ENCODE results near the gene CTSD.

The CTSD gene

DNA sequence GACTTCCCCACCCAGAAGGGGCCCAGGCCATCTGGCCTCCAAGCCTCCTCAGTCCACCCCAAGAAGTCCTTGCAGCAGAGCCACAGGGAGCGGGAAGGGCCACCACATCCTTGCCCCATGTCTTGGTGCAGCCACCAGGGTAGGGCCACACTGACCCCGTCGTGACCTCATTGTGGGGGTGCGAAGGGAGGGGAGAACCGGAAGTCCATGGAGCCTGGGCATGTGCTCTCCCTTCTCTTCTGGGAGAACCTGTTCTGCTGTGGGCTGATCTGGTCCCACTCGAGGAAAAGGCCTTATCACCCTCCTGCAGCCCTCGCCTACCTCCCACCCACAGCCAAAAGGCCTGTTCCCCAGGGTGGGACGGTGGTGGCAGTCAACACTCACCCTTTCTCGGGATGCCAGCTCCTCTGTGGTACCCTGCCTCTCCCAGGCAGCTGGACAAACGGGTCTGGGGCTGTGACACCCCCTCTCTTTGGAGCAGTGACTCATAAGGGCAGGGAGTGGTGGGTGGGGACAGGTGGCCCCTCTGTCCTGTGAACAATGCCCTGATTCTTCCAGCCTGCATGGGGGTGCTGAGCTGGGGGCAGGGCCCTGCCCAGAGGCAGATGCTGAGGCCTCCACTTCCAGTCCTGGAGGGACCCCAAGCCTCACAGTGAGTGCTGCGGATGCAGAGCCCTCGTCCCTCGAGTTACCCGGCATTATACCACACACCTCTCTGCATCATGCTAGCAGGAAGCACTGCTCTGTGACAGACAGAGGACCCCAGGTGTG lies 14.6 kb upstream of the CTSD start:
- DNase-seq, result no peak
- H3K9me3 Mint-ChIP-seq, result no peaks in the 10 kb centered on the region
- H3K4me1 Mint-ChIP-seq, result peaks cover 3% of the 10 kb centered on the region
- CTCF ChIA-PET, result interaction anchor here (1.0 kb wide), 1 partner anchor 87 kb away, joined by 4 read pairs; no protein-coding TSS in a partner anchor
- H3K27ac Mint-ChIP-seq, result no peak overlapping the region
- no peaks in the 10 kb centered on the region for H3K36me3 Mint-ChIP-seq
- H3K27me3 Mint-ChIP-seq, result peaks cover 65% of the 10 kb centered on the region
- no peak overlapping the region for H3K4me3 Mint-ChIP-seq

DNA sequence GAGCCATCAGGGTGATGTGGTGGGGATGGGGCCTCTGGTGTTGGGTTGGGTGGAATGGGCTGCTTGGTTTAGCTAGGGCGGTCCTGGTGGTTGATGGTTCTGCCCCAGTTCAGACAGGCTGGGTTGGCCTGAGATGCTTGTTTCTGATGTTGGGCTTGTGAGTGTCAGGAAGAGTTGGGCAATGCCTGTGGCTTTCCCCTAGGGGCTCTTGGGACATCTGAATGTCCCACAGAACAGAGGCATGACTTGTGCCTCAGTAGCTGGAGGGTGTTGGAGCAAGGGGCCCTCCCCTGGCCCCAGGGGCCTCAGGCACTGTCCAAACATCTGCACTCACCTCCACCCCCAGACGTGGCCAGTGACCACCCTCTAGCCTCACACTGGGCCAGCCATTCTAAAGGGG lies 14.0 kb upstream of the CTSD start:
- CTCF ChIA-PET, result interaction anchor here (0.6 to 1.0 kb wide), 3 partner anchors 17 to 86 kb away, joined by 3 to 4 read pairs (median 3); no protein-coding TSS in a partner anchor
- Mint-ChIP-seq H3K9me3 (no peaks in the 10 kb centered on the region), H3K27me3 (peaks cover 59% of the 10 kb centered on the region), H3K27ac (no peak overlapping the region), H3K4me1 (peaks cover 5% of the 10 kb centered on the region), H3K4me3 (no peak overlapping the region), H3K36me3 (no peaks in the 10 kb centered on the region)
- no peak for DNase-seq

DNA sequence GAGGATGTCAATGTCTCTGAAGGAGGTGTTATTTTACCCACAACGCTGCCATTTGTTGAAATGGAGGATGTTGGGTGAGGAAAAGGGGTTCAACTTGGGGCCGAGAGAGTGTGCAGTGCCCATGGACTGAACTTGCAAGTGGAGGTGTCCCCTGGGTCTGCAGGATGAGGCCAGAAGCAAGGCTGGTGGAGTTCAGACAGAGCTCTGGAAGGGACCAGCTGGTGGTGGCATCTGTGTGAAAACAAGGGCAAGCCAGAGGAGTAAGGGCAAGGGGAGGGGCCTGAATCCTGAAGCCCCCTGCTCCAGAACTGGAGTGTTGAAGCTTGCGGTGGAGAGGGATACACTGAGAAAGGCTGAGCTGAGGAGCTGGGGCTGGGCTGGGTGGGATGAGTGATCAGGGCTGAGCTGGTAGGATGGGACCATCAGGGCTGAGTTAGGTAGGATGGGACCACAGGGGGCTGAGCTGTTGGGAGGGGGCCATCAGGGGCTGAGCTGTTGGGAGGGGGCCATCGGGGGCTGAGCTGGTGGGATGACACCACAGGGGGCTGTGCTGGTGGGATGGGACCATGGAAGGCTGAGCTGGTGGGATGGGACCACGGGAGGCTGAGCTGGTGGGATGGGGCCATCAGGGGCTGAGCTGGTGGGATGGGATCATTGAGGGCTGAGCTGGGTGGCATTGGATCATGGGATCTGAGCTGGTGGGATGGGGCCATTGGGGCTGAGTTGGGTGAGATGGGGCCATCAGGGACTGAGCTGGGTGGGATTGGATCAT lies 13.4 kb upstream of the CTSD start:
- no peaks in the 10 kb centered on the region for H3K36me3 Mint-ChIP-seq
- H3K4me3 Mint-ChIP-seq, result no peak overlapping the region
- H3K9me3 Mint-ChIP-seq, result no peaks in the 10 kb centered on the region
- CTCF ChIA-PET, result interaction anchor here (0.6 to 1.0 kb wide), 3 partner anchors 18 to 85 kb away, joined by 3 to 4 read pairs (median 3); no protein-coding TSS in a partner anchor
- H3K27ac Mint-ChIP-seq, result no peak overlapping the region
- DNase-seq, result no peak
- peaks cover 57% of the 10 kb centered on the region for H3K27me3 Mint-ChIP-seq
- H3K4me1 Mint-ChIP-seq, result peaks cover 11% of the 10 kb centered on the region

DNA sequence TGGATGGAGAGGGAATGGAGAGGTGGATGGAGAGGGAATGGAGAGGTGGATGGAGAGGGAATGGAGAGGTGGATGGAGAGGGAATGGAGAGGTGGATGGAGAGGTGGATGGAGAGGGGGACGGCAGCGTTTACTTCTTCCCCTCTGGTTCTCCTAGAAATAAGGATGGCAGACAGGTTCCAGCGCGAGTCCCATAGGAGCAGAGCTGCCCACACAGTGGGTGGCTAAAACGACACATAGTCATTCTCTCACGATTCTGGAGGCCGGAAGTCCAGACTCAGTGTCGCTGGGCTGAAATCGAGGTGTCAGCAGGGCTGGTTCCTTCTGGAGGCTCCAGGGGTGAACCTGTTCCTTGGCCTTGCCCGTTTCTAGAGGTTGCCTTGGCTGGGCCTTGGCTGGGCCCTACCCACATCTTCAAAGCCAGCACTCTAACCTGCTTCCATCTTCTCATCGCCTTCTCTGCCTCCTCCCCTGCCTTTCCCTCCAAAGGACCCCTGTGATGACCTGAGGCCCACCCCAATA lies 12.7 kb upstream of the CTSD start:
- CTCF ChIA-PET, result no interaction called here
- DNase-seq, result no peak
- Mint-ChIP-seq H3K9me3 (no peaks in the 10 kb centered on the region), H3K4me1 (peaks cover 17% of the 10 kb centered on the region), H3K27ac (no peak overlapping the region), H3K27me3 (peaks cover 49% of the 10 kb centered on the region), H3K36me3 (no peaks in the 10 kb centered on the region), H3K4me3 (no peak overlapping the region)

DNA sequence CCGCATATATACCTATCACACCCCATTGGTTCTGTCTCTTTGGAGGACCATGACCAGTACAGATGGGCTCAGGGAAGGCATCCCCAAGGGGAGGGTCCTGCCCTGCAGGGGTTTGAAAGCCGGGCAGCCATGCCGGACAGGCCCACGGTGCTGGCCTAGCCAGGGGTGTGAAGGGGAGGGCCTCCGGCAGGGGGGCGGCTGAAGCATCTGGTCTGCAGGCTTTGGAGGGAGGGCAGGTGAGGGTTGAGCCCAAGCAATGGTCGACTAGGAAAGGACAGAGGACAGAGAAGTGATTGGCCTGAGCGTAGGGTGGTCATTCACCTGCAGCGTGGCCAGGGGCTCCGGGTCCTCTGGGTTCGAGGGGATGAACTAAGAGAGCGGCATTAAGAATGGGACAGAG lies 11.2 kb upstream of the CTSD start:
- DNase-seq, result no peak
- H3K27me3 Mint-ChIP-seq, result peaks cover 43% of the 10 kb centered on the region
- peaks cover 17% of the 10 kb centered on the region for H3K4me1 Mint-ChIP-seq
- H3K4me3 Mint-ChIP-seq, result no peak overlapping the region
- no peaks in the 10 kb centered on the region for H3K36me3 Mint-ChIP-seq
- CTCF ChIA-PET, result no interaction called here
- H3K9me3 Mint-ChIP-seq, result no peaks in the 10 kb centered on the region
- no peak overlapping the region for H3K27ac Mint-ChIP-seq

DNA sequence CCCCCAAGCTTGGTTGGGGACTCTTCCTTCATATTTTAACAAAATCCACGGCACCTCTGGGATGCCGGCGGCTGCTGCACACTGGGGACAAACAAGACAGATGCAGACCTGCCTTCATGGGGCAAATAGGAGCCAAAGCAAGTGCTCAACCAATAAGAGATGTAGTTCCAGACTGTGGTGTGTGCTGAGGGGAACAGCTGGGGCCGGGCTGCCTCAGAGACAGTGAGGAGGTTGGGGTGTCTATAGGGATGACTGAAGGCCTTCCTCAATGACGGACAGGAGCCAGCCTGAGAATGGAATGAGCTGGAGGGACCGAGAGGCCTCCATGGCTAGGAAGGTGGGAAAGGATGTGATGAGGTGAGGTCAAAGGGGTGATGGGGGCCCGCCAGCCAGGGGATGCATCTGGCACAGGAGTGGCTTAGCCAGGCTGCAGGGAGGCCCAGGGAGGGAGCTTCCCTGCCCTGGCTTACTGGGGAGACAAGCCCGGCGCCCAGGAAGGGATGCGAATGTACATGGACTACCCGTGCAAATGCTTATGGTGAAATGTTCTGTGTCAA lies 10.3 kb upstream of the CTSD start:
- Mint-ChIP-seq H3K36me3 (no peaks in the 10 kb centered on the region), H3K4me3 (no peak overlapping the region), H3K27me3 (peaks cover 43% of the 10 kb centered on the region), H3K27ac (no peak overlapping the region), H3K9me3 (no peaks in the 10 kb centered on the region), H3K4me1 (peaks cover 17% of the 10 kb centered on the region)
- no peak for DNase-seq
- CTCF ChIA-PET, result interaction anchor here (1.5 to 2.2 kb wide), 2 partner anchors 59 to 80 kb away, joined by 6 to 14 read pairs; no protein-coding TSS in a partner anchor

DNA sequence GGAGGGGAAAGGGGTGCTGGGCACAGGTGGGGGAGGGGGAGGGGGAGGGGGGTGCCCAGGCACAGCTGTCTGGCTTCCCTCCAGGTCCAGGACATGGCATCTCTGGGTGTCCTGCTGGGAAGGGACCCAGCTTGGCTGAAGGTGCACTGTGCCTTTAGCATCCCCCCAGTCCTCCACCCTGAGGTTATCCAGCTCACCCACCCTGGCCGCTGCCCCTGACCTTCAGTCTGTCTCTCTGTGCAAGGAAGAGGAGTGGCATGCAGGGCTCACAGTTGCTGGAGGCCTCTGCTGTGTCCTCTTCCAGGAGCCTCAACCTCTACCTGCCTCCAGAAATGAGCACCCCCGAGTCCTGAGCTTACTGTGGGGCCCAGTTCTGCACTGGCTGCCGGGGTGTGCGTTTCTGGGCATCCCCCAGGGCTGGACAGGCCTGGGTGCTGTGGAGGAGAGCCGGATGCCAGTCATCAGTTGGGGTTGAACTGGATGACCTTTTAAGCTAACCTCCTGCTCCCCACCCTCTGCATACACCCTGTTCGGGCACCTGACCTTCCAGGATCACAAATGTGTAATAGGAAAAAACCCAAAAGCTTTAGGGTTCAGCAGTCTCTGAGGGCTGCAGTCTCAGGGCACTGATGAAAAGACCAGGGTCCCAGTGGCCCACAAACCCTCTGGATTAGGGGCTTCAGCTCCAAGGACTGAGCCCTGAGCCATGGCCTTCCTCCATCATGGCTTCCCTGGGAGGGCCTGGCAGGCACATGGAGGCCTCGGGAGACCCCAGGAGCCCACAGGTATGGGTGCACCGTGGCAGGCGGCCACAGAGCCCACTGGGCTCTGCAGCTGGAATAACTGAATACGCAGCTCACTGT lies 9.6 kb upstream of the CTSD start:
- Mint-ChIP-seq H3K4me1 (peaks cover 17% of the 10 kb centered on the region), H3K9me3 (no peaks in the 10 kb centered on the region), H3K4me3 (no peak overlapping the region), H3K27me3 (peaks cover 43% of the 10 kb centered on the region), H3K27ac (no peak overlapping the region), H3K36me3 (no peaks in the 10 kb centered on the region)
- CTCF ChIA-PET, result interaction anchor here (1.1 to 2.2 kb wide), 4 partner anchors 9 to 79 kb away, joined by 4 to 14 read pairs (median 6); partner anchors contain the start of gene CTSD
- no peak for DNase-seq

DNA sequence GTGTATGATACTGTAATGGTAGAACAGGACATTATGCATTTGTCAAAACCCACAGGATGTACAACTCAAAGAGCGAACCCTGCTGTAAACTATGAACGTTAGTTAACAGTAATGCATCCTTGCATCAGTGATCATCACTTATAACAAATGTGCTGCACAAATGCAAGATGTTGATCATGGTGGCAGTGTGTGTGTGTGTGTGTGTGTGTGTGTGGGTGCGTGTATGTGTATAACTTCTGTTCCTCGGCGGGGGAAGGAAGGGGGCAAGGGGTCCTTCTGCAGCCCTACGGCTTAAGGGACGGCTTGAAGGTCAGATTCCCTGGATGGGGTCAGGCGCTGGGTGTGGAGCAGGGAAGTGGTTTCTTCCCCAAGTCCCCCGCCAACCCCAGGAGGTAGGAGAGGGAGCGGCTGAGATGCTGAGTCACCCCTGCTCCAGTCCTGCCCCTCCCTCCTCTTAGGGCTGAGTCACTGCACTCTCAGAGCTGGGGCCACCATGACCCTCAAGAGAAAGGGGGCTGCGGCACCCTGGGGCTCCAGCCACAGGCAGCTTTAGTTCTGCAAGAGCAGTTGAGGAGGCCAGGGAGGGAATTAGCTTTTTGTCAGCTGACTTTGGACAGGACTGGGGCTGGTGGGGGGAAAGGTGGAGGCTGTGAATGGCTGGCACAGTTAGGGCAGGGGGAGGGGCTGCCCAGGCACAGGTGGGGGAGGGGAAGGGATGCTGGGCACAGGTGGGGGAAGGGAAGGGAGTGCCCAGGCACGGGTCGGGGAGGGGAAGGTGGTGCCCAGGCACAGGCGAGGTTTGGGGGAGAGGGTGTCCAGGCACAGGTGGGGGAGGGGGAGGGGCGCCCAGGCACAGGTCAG lies 8.8 kb upstream of the CTSD start:
- peaks cover 17% of the 10 kb centered on the region for H3K4me1 Mint-ChIP-seq
- H3K4me3 Mint-ChIP-seq, result no peak overlapping the region
- H3K27me3 Mint-ChIP-seq, result peaks cover 35% of the 10 kb centered on the region
- no peaks in the 10 kb centered on the region for H3K36me3 Mint-ChIP-seq
- H3K9me3 Mint-ChIP-seq, result no peaks in the 10 kb centered on the region
- DNase-seq, result peak; percentile 56
- no peak overlapping the region for H3K27ac Mint-ChIP-seq
- CTCF ChIA-PET, result interaction anchor here (0.8 to 2.2 kb wide), 7 partner anchors 8 to 79 kb away, joined by 3 to 14 read pairs (median 5); partner anchors contain the start of gene CTSD

DNA sequence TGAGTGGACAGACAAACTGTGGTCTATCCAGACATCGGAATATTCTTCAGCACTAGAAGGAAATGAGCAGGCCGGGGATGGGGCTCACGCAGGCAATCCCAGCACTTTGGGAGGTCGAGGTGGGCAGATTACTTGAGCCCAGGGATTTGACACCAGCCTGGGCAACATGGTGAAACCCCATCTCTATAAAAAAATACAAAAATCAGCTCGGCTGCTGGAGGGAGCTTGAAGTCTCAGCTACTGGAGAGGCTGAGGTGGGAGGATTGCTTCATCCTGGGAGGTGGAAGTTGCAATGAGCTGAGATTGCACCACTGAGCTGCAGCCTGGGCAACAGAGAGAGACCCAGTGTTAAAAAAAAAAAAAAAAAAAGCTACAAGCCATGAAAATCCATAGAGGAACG lies 8.0 kb upstream of the CTSD start:
- Mint-ChIP-seq H3K27ac (no peak overlapping the region), H3K9me3 (no peaks in the 10 kb centered on the region), H3K27me3 (peaks cover 28% of the 10 kb centered on the region)

DNA sequence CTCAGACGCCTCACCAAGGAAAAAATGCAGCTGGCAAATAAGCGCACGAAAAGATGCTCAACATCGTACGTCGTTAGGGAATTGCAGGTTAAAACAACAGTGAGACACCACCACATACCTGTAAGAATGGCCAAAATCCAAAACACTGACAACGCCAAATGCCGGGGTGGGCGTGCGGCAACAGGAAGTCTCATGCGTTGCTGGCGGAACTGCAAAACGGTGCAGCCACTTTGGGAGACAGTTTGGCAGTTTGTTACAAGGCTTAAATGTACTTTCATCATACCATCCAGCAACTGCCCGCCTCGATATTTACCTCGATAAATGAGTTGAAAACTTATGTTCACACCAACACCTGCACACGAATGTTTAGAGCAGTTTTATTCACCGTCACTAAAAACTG lies 7.5 kb upstream of the CTSD start:
- Mint-ChIP-seq H3K9me3 (no peaks in the 10 kb centered on the region), H3K4me1 (peaks cover 17% of the 10 kb centered on the region), H3K27me3 (peaks cover 24% of the 10 kb centered on the region), H3K36me3 (no peaks in the 10 kb centered on the region), H3K27ac (no peak overlapping the region), H3K4me3 (no peak overlapping the region)
- DNase-seq, result peak; percentile 6
- CTCF ChIA-PET, result interaction anchor here (0.6 to 1.3 kb wide), 5 partner anchors 14 to 1960 kb away, joined by 3 to 5 read pairs (median 3); no protein-coding TSS in a partner anchor

More for the DNA sequence above, 8.0 kb upstream of the CTSD start:
- H3K36me3 Mint-ChIP-seq, result no peaks in the 10 kb centered on the region
- peaks cover 17% of the 10 kb centered on the region for H3K4me1 Mint-ChIP-seq
- no peak overlapping the region for H3K4me3 Mint-ChIP-seq
- peak; percentile 1 for DNase-seq
- CTCF ChIA-PET, result interaction anchor here (0.6 to 1.3 kb wide), 4 partner anchors 14 to 1959 kb away, joined by 3 to 5 read pairs (median 4); no protein-coding TSS in a partner anchor

DNA sequence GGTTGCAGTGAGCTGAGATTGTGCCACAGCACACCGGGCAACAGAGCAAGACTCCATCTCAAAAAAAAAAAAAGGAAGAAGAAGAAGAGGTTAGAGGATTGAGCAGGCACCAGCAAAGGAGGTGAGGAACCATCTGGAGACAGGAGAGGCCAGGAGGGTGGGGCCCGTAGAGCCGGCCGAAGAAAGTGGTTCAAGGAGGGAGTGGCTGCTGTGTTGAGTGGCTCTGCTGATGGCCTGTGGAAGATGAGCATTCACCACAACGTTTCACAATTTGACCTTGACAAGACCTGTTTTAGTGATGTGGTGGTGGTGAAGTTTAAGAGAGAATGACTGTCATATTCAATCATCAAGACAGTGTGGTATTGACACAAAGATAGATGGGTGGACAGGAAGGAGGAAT lies 6.8 kb upstream of the CTSD start:
- no peak overlapping the region for H3K4me3 Mint-ChIP-seq

DNA sequence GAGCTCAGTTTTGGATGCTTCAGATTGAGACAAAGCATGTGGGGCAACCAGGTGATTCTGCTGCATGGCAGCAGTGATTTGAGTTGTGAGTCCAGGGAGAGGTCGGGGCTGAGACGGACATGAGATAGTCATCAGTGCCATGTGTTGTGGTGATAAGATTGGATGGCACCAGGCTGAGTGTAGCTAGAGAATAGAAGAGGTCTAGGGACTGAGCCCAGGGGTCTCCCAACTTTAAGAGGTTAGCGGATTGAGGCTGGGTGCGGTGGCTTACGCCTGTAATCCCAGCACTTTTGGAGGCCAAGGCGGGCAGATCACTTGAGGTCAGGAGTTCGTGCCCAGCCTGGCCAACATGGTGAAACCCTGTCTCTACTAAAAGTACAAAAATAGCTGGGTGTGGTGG lies 6.3 kb upstream of the CTSD start:
- Mint-ChIP-seq H3K4me3 (no peak overlapping the region), H3K36me3 (no peaks in the 10 kb centered on the region), H3K9me3 (no peaks in the 10 kb centered on the region), H3K27ac (no peak overlapping the region), H3K27me3 (peaks cover 22% of the 10 kb centered on the region), H3K4me1 (peaks cover 17% of the 10 kb centered on the region)
- CTCF ChIA-PET, result interaction anchor here (1.9 kb wide), 1 partner anchor 12 kb away, joined by 5 read pairs; no protein-coding TSS in a partner anchor
- no peak for DNase-seq

More for the DNA sequence above, 6.8 kb upstream of the CTSD start:
- CTCF ChIA-PET, result interaction anchor here (0.6 to 1.9 kb wide), 2 partner anchors 13 to 80 kb away, joined by 3 to 5 read pairs; no protein-coding TSS in a partner anchor
- Mint-ChIP-seq H3K4me1 (peaks cover 17% of the 10 kb centered on the region), H3K27ac (no peak overlapping the region), H3K36me3 (no peaks in the 10 kb centered on the region), H3K27me3 (peaks cover 24% of the 10 kb centered on the region), H3K9me3 (no peaks in the 10 kb centered on the region)
- DNase-seq, result no peak
